Upper lobe of left lung (tissue), 6 donors: Measurements from ENCODE around the gene ZNF503. TPM values are rescaled to one million over a fixed set of nuclear protein-coding genes. Genes with fewer than 3 reads are reported as not detected.

Experiments used
- ATAC-seq, 2 donors: fragments of 200-7000 bp; cut with Tn5 transposase; one replicate each; pipeline ENCODE4 v1.9.1; 2022; ENCODE audit warnings: mild to moderate bottlenecking in 2 of 2, moderate library complexity in 2 of 2; ENCODE audit not compliant: low FRiP score in 2 of 2
- DNase-seq, 2 donors: peaks; one replicate each; pipeline ENCODE4 v3.0.0-alpha.2; 2019 to 2020
- H3K27ac ChIP-seq, 4 donors: fragments of 200-600 bp; sonication (generic); one replicate each; pipeline ENCODE4 v1.5.1; 2016 to 2019
- H3K27me3 ChIP-seq, 4 donors: fragments of 200-600 bp; sonication (generic); one replicate each; pipeline ENCODE4 v1.5.1; 2017 to 2019
- H3K36me3 ChIP-seq, 4 donors: fragments of 200-600 bp; sonication (generic); one replicate each; pipeline ENCODE4 v1.5.1; 2016 to 2019
- H3K4me1 ChIP-seq, 4 donors: fragments of 200-600 bp; sonication (generic); one replicate each; pipeline ENCODE4 v1.5.1; 2018 to 2019
- H3K4me3 ChIP-seq, 4 donors: fragments of 200-600 bp; sonication (generic); one replicate each; pipeline ENCODE4 v1.5.1; 2017 to 2019; ENCODE audit warnings: mild to moderate bottlenecking in 2 of 4, moderate library complexity in 1 of 4
- H3K9me3 ChIP-seq, 4 donors: fragments of 200-600 bp; sonication (generic); one replicate each; pipeline ENCODE4 v1.5.1; 2018 to 2019
- CTCF ChIP-seq, 6 experiments: fragments of 450-650 bp in 4 of 6; fragments of 200-600 bp in 2 of 6; sonication (generic) in 2 of 6; IDR thresholded peaks; one replicate each; pipeline ENCODE4 v1.5.1; 2016 to 2019; ENCODE audit warnings: antibody characterized with exemption in 6 of 6
- EP300 ChIP-seq, 4 donors: sonication (generic); formaldehyde crosslinking; IDR thresholded peaks; one replicate each; pipeline ENCODE4 v1.5.1; 2017; ENCODE audit warnings: antibody characterized with exemption in 4 of 4, control low read depth in 2 of 4
- POLR2A ChIP-seq, 4 donors: fragments of 450-650 bp; IDR thresholded peaks; one replicate each; pipeline ENCODE4 v1.5.1; 2016 to 2017; ENCODE audit warnings: antibody characterized with exemption in 4 of 4, mild to moderate bottlenecking in 2 of 4
- POLR2AphosphoS5 ChIP-seq, 2 donors: sonication (generic); formaldehyde crosslinking; IDR thresholded peaks; one replicate each; pipeline ENCODE4 v1.5.1; 2017; ENCODE audit warnings: antibody characterized with exemption in 2 of 2
- WGBS, 2 donors: methylation state at CpG; one replicate each; pipeline ENCODE4 v1.1.5; 2017 to 2018; 5-methylcytosine and 5-hydroxymethylcytosine counted together
- total RNA-seq, 6 donors: library from RNA; depleted of rRNA in 4 of 6; stranded (reverse); fragments of >200 nt in 4 of 6; gene quantifications; one replicate each; pipeline versions ENCODE4 v1.1.0 to v1.2.1, GENCODE V29; 2016 to 2021
- donor health status: DM: no; HTN: no; CAD: no; lungs with moderate emphysema.
- donor health status: DM: no; HTN: yes; CAD: no; lungs with severe emphysema.

ZNF503 gene
- total RNA-seq, 6 donors from 2014 or later = 15.0 to 44.6 (median 23.5) TPM

GRCh38 chr10:75386128-75386527 lies 15.4 kb downstream of the ZNF503 start:
- Histone ChIP-seq H3K4me3 (no peak overlapping the region), H3K27ac (no peak overlapping the region), H3K9me3 (peaks cover 0 to 6% (median 3%) of the 10 kb centered on the region in 4 donors), H3K36me3 (no peaks in the 10 kb centered on the region), H3K27me3 (no peaks in the 10 kb centered on the region), H3K4me1 (no peaks in the 10 kb centered on the region)
- no peak for ATAC-seq
- no peak for DNase-seq
- WGBS, 2 donors = 89 to 98% methylated on average over 3 of the region's 3 CpGs
- no peak for TF ChIP-seq CTCF (IDR thresholded peaks at IDR 0.05)
- no peak for TF ChIP-seq POLR2A (IDR thresholded peaks at IDR 0.05)
- no peak for TF ChIP-seq POLR2AphosphoS5 (IDR thresholded peaks at IDR 0.05)
- TF ChIP-seq EP300 (IDR thresholded peaks at IDR 0.05) = no peak

GRCh38 chr10:75379817-75380216 lies 21.7 kb downstream of the ZNF503 start:
- Histone ChIP-seq H3K27ac (no peak overlapping the region), H3K4me3 (no peak overlapping the region), H3K4me1 (no peaks in the 10 kb centered on the region), H3K9me3 (no peaks in the 10 kb centered on the region), H3K27me3 (no peaks in the 10 kb centered on the region), H3K36me3 (no peaks in the 10 kb centered on the region)
- ATAC-seq (no peak), DNase-seq (no peak)
- WGBS, 2 donors = 90 to 96% methylated on average over 6 of the region's 6 CpGs
- TF ChIP-seq POLR2A (IDR thresholded peaks at IDR 0.05) (no peak), CTCF (IDR thresholded peaks at IDR 0.05) (no peak), EP300 (IDR thresholded peaks at IDR 0.05) (no peak), POLR2AphosphoS5 (IDR thresholded peaks at IDR 0.05) (no peak)

- ATAC-seq = no peak
- no peaks in the 10 kb centered on the region for H3K4me1 ChIP-seq
- no peaks in the 10 kb centered on the region for H3K36me3 ChIP-seq
- no peaks in the 10 kb centered on the region for H3K9me3 ChIP-seq
- no peaks in the 10 kb centered on the region for H3K27me3 ChIP-seq
- H3K27ac ChIP-seq = no peak overlapping the region
- DNase-seq = no peak
- WGBS, 2 donors = 80% methylated on average over 10 of the region's 10 CpGs
- no peak overlapping the region for H3K4me3 ChIP-seq
- no peak for TF ChIP-seq CTCF (IDR thresholded peaks at IDR 0.05)
- no peak for TF ChIP-seq POLR2AphosphoS5 (IDR thresholded peaks at IDR 0.05)
- no peak for TF ChIP-seq EP300 (IDR thresholded peaks at IDR 0.05)
- no peak for TF ChIP-seq POLR2A (IDR thresholded peaks at IDR 0.05)
Observed at GRCh38 chr10:75379212-75379724, 22.3 kb downstream of the ZNF503 start.

GRCh38 chr10:75378379-75378778 lies 23.2 kb downstream of the ZNF503 start:
- WGBS, 2 donors = 93 to 97% methylated on average over 2 of the region's 2 CpGs
- H3K27ac ChIP-seq = no peak overlapping the region
- DNase-seq = no peak
- H3K36me3 ChIP-seq = no peaks in the 10 kb centered on the region
- no peak overlapping the region for H3K4me3 ChIP-seq
- ATAC-seq = no peak
- H3K27me3 ChIP-seq = no peaks in the 10 kb centered on the region
- no peaks in the 10 kb centered on the region for H3K9me3 ChIP-seq
- no peak for TF ChIP-seq POLR2A (IDR thresholded peaks at IDR 0.05)
- no peak for TF ChIP-seq POLR2AphosphoS5 (IDR thresholded peaks at IDR 0.05)
- TF ChIP-seq EP300 (IDR thresholded peaks at IDR 0.05) = no peak
- no peak for TF ChIP-seq CTCF (IDR thresholded peaks at IDR 0.05)
- H3K4me1 ChIP-seq = no peaks in the 10 kb centered on the region

GRCh38 chr10:75377869-75378268 lies 23.7 kb downstream of the ZNF503 start:
- WGBS, 2 donors = 84 to 88% methylated on average over 3 of the region's 3 CpGs
- ATAC-seq = no peak

More at GRCh38 chr10:75377869-75378268, 23.7 kb downstream of the ZNF503 start:
- H3K27me3 ChIP-seq = no peaks in the 10 kb centered on the region
- no peak overlapping the region for H3K27ac ChIP-seq
- no peaks in the 10 kb centered on the region for H3K36me3 ChIP-seq
- no peak for DNase-seq
- no peaks in the 10 kb centered on the region for H3K9me3 ChIP-seq
- no peak for TF ChIP-seq CTCF (IDR thresholded peaks at IDR 0.05)
- TF ChIP-seq EP300 (IDR thresholded peaks at IDR 0.05) = no peak
- TF ChIP-seq POLR2AphosphoS5 (IDR thresholded peaks at IDR 0.05) = no peak
- no peak for TF ChIP-seq POLR2A (IDR thresholded peaks at IDR 0.05)
- no peaks in the 10 kb centered on the region for H3K4me1 ChIP-seq
- H3K4me3 ChIP-seq = no peak overlapping the region
